IPS-18a (cell line): ENCODE data around the gene KCNJ9.
"Not testable (repeated sequence)": the region's sequence is repeated elsewhere in the genome, so short reads cannot be mapped to it uniquely, and the experiment has no call there.

ENCODE experiments used
- H3K27ac ChIP-seq: one replicate; pipeline ENCODE4 v1.5.1; 2013; ENCODE audit warnings: low read length
- H3K27me3 ChIP-seq: one replicate; pipeline ENCODE4 v1.6.1; 2013; ENCODE audit warnings: mild to moderate bottlenecking, low read length; ENCODE audit not compliant: control insufficient read depth, insufficient read depth
- H3K36me3 ChIP-seq: one replicate; pipeline ENCODE4 v1.6.1; 2013; ENCODE audit warnings: low read depth, low read length; ENCODE audit not compliant: control insufficient read depth
- H3K4me1 ChIP-seq: one replicate; pipeline ENCODE4 v1.6.1; 2013; ENCODE audit warnings: low read depth, low read length; ENCODE audit not compliant: control insufficient read depth
- H3K4me3 ChIP-seq: one replicate; pipeline ENCODE4 v1.5.1; 2013; ENCODE audit warnings: low read length
- H3K9ac ChIP-seq: one replicate; pipeline ENCODE4 v1.6.1; 2013; ENCODE audit warnings: mild to moderate bottlenecking, low read length, moderate library complexity
- H3K9me3 ChIP-seq: one replicate; pipeline ENCODE4 v1.6.1; 2013; ENCODE audit warnings: low read depth, low read length; ENCODE audit not compliant: control insufficient read depth

Gene KCNJ9

DNA sequence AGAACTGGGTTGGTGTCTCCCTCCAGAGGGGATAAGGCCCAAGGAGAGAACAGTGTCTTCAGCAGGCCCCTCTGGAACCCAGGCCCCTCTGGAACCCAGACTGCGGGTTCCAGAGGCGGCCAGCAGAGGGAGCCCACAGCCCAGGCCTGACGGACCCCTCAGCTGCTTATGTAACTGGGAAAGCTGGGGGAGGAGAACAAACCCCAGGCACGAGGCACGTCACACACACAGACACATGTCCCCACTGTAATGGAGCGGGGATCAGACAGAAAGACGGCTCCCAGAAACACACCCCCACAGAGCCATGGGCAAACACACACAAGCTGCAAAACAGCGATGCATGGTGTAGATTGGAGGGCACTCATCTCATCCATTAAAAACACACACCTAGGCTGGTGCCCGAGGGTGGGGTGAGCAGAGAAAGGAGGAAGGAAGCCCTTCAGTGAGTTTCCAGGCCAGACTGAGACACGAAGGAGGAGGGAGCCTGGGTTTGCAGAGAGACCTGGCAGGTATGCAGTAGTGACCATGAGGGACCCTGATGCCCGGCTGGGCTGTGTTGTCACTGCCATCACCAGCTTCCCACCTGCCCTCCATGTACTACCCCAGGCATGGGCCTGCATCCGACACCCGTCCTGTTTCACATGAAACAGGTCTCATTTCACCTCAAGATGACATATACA lies 19.8 kb downstream of the KCNJ9 start:
- Histone ChIP-seq H3K4me1 (peaks cover 35% of the 10 kb centered on the region), H3K9me3 (no peaks in the 10 kb centered on the region), H3K4me3 (no peak overlapping the region), H3K27me3 (peaks cover 7% of the 10 kb centered on the region), H3K36me3 (no peaks in the 10 kb centered on the region), H3K9ac (no peak overlapping the region), H3K27ac (no peak overlapping the region)

DNA sequence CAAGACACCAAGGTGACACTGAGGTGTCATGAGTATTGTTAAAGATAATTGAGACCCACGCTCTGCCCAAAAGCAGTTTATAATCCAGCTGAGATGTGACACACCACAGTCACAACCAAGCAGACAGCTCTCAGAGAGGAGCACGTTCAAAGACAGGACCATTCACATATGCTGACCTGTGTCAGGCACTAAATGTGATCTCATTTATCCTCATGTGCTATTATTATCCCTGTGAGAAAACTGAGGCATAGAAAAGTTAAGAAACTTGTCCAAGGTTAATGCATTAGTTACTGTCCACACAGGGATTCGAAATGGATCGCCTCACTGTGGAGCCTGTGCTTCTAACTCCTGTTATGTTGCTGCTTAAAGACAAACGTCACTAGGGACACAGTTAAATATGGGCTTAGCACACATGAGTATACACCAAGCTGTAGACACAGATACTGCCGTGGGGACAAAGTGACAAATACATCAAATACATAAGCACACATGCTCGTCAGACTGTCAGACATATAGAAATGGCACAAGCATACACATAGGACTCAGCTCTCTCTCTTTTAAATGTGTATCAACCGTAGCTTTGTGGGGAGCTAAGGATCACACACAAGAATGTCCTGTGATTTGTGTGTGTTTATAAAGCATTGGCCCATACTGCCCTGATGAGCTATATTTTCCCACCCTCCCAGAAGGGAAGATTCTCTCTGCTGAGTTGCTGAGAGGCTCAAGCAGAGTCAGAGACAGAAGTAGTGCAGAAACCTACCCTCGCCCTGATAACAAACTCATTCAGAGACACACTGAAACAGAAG lies 20.6 kb downstream of the KCNJ9 start:
- Histone ChIP-seq H3K27me3 (peaks cover 7% of the 10 kb centered on the region), H3K4me1 (peaks cover 27% of the 10 kb centered on the region), H3K9me3 (no peaks in the 10 kb centered on the region), H3K4me3 (no peak overlapping the region), H3K36me3 (no peaks in the 10 kb centered on the region), H3K27ac (no peak overlapping the region), H3K9ac (no peak overlapping the region)

DNA sequence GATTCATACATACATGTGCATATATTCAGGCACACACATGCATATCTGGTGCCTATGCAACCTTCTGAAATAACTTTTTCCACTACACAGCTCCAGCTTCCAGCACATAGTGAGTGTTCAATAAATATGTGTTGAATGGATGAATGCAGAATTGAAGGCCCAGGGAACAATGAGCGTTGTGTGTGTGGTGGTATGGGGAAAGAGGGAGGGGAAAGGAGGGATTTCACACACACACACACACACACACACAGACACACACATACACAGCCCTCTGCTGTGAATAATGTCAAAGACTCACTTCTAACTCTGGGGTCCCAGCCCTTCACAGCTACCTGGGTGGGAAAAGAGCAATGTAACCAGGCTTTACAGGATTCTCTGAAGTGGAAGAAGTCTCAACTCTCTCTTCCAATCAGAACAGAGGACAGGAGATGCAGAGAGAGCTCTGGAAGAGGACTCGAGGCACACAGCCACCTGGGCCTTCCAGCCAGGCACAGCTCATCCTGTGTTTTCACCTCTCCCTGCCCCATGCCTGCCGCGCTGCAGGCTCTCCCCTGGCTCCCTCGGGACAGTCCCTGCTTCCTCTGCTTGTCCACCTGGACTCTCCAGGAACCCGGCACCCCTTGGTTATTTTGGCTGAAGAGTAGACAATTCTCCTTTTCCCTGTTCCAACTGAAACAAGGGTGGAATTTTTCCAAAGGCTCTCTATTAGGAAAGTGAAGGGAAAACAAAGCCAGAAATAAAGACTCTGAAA lies 22.5 kb downstream of the KCNJ9 start:
- H3K27ac ChIP-seq: no peak overlapping the region
- H3K9ac ChIP-seq: no peak overlapping the region
- H3K4me1 ChIP-seq: peaks cover 24% of the 10 kb centered on the region
- no peak overlapping the region for H3K4me3 ChIP-seq
- H3K27me3 ChIP-seq: peaks cover 7% of the 10 kb centered on the region
- H3K36me3 ChIP-seq: no peaks in the 10 kb centered on the region
- no peaks in the 10 kb centered on the region for H3K9me3 ChIP-seq

DNA sequence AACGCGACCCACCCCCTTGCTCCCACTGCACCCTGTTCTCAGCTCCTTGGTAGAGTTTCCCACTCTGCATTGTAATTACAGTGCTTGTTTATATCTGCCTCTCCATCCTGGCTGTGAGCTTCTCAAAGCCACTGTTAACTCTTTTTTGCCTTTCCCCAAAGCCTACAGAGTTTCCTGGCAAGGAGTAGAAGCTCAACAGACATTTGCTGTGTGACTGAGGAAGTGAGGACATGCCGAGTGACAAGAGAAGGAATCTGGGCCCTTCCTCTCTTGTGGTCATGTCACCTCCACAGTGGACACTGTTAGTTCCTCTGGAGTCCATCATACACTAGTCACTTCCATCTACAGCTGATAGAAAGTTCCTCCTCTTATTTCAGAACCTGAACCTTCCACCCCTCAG lies 23.1 kb downstream of the KCNJ9 start:
- Histone ChIP-seq H3K36me3 (no peaks in the 10 kb centered on the region), H3K9ac (no peak overlapping the region)

DNA sequence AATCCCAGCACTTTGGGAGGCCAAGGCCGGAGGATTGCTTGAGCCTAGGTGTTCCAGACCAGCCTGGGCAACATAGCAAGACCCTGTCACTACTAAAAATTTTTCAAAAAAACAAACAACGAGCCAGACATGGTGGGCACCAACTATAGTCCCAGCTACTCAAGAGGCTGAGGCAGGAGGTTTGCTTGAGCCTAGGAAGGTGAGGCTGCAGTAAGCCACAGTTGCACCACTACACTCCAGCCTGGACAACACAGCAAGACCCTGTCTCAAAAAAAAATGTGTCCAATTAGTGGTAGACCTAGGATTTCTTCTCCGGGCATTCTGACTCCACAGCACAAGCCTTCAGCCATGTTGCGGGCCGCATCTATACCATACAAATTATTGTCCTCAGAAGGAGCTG lies 23.8 kb downstream of the KCNJ9 start:
- Histone ChIP-seq H3K27me3 (no peaks in the 10 kb centered on the region), H3K4me3 (no peak overlapping the region), H3K9ac (no peak overlapping the region), H3K27ac (no peak overlapping the region), H3K9me3 (no peaks in the 10 kb centered on the region), H3K4me1 (peaks cover 32% of the 10 kb centered on the region), H3K36me3 (no peaks in the 10 kb centered on the region)

More for the DNA sequence above, 23.1 kb downstream of the KCNJ9 start:
- Histone ChIP-seq H3K9me3 (no peaks in the 10 kb centered on the region), H3K27me3 (peaks cover 4% of the 10 kb centered on the region), H3K27ac (no peak overlapping the region), H3K4me3 (no peak overlapping the region), H3K4me1 (peaks cover 26% of the 10 kb centered on the region)

DNA sequence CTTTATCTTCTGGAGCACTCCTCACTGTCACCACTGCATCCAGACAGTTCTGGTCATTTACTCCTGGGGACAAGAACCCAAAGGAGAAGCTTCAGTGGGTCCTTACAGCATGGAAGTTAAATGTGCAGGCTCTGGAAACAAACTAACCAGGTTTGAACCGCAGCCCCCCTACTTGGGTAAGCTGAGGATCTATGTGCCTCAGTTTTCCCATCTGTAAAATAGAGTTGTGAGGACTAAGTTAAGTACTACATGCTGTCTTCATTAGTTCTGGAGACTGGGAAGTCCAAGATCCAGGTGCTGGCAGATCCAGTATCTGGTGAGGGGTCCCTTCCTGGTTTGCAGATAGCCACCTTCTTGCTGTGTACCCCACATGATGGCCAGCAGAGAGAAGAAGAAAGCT lies 26.2 kb downstream of the KCNJ9 start:
- Histone ChIP-seq H3K27ac (no peak overlapping the region), H3K4me1 (peaks cover 34% of the 10 kb centered on the region), H3K36me3 (no peaks in the 10 kb centered on the region), H3K9me3 (no peaks in the 10 kb centered on the region), H3K4me3 (no peak overlapping the region), H3K27me3 (no peaks in the 10 kb centered on the region), H3K9ac (no peak overlapping the region)

DNA sequence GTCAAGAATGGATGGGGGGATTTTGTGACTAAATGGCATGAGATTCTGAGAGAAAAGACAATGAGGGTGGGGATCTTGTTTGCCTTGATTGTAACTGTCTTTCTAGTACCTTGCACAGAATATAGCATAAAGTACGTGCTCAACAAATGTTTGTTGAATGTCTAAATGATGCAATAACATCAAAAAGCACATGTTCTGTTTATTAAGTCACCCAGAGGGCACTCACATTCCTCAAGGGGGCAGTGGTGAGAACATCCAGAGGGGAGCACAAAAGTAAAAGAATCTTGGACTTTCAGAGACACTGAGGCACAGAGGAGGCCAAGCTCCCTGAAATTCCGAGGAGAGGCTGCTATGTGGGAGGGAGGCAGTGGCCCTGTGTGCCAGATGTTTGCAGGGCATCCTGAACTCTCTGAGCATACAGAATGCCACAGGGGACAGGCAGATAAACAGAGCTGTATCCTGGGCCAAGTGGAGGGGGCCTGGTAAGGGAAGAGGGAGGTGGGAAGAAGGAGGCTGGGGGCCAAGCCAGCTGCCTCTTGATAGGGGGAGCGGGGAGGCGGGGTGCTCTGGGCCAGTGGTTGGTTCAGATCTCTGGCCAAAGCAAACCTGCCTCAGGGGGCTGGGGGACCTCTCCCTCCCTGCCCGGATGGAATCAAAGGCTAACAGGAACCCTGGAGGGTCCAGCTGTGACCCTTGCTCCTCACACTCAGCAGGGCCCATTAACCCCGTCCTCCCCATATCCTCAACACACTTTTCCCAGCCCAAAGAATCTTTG lies 27.7 kb downstream of the KCNJ9 start:
- Histone ChIP-seq H3K4me1 (peaks cover 37% of the 10 kb centered on the region), H3K4me3 (no peak overlapping the region), H3K9ac (peak overlapping the region; percentile 49), H3K27me3 (no peaks in the 10 kb centered on the region), H3K36me3 (no peaks in the 10 kb centered on the region), H3K27ac (peak overlapping the region; percentile 76), H3K9me3 (no peaks in the 10 kb centered on the region)

DNA sequence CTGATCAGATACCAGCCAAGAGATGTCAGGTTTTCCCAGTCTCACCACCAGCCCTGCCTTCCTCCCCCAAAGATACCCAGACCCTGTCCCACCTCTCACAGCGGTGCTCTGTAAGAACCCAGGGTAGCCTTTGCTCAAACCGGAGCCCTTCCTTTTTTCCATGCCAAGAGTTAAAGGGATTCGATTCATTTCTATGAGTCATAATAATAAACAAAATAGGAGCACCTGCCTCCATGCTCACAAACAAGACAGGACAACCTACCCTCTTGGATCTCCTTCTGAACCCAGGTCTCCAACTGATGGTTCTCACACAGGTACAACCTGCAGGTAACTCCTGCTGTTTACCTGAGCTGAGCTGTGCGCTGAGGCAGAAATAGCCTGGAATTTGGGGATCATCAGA lies 28.3 kb downstream of the KCNJ9 start:
- Histone ChIP-seq H3K4me3 (no peak overlapping the region), H3K4me1 (peaks cover 34% of the 10 kb centered on the region), H3K27me3 (no peaks in the 10 kb centered on the region), H3K9me3 (no peaks in the 10 kb centered on the region), H3K27ac (no peak overlapping the region), H3K9ac (no peak overlapping the region), H3K36me3 (no peaks in the 10 kb centered on the region)

DNA sequence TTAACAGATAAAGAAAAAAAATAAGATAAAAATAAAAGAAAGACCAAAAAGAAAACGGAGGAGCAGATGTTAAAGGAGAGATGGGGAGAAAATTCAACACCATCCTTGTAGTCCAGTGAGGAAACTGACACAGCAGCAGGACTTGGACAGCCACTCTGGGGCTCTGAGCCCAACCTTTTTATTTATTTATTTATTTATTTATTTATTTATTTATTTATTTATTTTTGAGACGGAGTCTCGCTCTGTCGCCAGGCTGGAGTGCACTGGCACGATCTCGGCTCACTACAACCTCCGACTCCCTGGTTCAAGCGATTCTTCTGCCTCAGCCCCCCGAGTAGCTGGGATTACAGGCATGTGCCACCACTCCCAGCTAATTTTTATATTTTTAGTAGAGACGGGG lies 30.1 kb downstream of the KCNJ9 start:
- H3K9me3 ChIP-seq, H3K36me3 ChIP-seq, H3K27ac ChIP-seq, H3K27me3 ChIP-seq, H3K9ac ChIP-seq, H3K4me3 ChIP-seq: not testable (repeated sequence)
- peaks cover 49% of the 10 kb centered on the region for H3K4me1 ChIP-seq

DNA sequence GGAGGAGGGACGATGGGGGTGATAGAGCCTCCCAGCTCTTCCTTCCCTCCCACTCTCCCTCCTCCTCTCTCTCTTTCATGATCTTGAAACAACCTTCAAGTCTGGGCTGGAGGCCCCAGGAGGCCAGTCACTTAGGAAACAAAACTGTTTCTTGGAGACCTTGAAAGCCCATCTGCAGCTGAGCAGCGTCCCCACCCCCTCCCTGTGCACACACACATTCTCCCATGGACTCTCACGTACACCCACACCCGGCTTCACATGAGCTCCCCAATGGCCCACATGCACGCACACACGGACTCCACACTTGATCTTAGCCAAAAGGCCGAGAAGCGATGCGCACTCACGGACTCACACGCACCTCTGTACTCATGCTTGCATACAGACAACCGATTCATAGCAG lies 31.0 kb downstream of the KCNJ9 start:
- no peaks in the 10 kb centered on the region for H3K36me3 ChIP-seq
- H3K27me3 ChIP-seq: no peaks in the 10 kb centered on the region
- no peak overlapping the region for H3K27ac ChIP-seq
- H3K9me3 ChIP-seq: no peaks in the 10 kb centered on the region
- H3K4me1 ChIP-seq: peaks cover 58% of the 10 kb centered on the region
- no peak overlapping the region for H3K4me3 ChIP-seq
- no peak overlapping the region for H3K9ac ChIP-seq

DNA sequence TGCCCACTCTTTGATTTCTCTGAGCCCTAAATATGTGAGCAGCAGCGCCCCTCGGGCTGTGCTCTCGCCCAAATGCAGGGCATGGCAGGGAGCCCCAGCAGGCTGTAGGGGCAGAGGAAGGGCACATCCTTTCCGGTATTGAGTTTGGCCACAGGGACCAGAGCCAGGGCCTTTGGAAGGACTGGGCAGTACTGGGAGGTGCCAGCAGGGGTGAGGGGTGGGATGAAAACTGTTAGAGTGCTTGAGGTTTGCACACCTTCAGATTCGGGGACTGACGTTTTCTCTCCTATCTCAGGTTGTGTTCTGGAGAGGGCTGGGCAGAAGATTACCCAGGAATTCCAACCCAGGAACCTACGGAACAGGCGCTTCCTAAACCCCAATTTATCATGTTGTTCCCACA lies 32.1 kb downstream of the KCNJ9 start:
- Histone ChIP-seq H3K36me3 (no peaks in the 10 kb centered on the region), H3K4me3 (no peak overlapping the region), H3K4me1 (peaks cover 66% of the 10 kb centered on the region), H3K27me3 (no peaks in the 10 kb centered on the region), H3K9me3 (no peaks in the 10 kb centered on the region), H3K9ac (no peak overlapping the region), H3K27ac (no peak overlapping the region)
